ENCODE results near the gene CCDC107.

CCDC107 gene

GRCh38 chr9:35650341-35651158 lies 7.5 kb upstream of the CCDC107 start, which contains the start of gene SIT1:
TSS of gene SIT1 (minus strand) at chr9:35650931. CDS start at chr9:35650853, 78 bp downstream.
- TF ChIP-seq, protein P1, sequence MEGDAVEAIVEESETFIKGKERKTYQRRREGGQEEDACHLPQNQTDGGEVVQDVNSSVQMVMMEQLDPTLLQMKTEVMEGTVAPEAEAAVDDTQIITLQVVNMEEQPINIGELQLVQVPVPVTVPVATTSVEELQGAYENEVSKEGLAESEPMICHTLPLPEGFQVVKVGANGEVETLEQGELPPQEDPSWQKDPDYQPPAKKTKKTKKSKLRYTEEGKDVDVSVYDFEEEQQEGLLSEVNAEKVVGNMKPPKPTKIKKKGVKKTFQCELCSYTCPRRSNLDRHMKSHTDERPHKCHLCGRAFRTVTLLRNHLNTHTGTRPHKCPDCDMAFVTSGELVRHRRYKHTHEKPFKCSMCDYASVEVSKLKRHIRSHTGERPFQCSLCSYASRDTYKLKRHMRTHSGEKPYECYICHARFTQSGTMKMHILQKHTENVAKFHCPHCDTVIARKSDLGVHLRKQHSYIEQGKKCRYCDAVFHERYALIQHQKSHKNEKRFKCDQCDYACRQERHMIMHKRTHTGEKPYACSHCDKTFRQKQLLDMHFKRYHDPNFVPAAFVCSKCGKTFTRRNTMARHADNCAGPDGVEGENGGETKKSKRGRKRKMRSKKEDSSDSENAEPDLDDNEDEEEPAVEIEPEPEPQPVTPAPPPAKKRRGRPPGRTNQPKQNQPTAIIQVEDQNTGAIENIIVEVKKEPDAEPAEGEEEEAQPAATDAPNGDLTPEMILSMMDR (IDR thresholded peaks at IDR 0.05; ENCODE audit: low read length): no peak
- TF ChIP-seq EZH2 (IDR thresholded peaks at IDR 0.05; ENCODE audit: borderline replicate concordance, low read length): no peak
- H3K4me2 ChIP-seq (ENCODE audit: low read length): peak within 1 kb of the TSS; percentile 96
- H3F3A ChIP-seq (ENCODE audit: insufficient read depth, low read length): peaks cover 17% of the 10 kb centered on the region
- no peaks in the 10 kb centered on the region; the same call in 1 of the 2 replicates for H3K79me2 ChIP-seq (ENCODE audit: insufficient read depth, low read length)
- no peak within 1 kb of the TSS for H2AFZ ChIP-seq (ENCODE audit: low read length)
- no peaks in the 10 kb centered on the region for H3K9me2 ChIP-seq (ENCODE audit: low read depth, low read length)
- peak within 1 kb of the TSS; percentile 96 for H3K9ac ChIP-seq (ENCODE audit: low read length)
- H3K4me1 ChIP-seq (ENCODE audit: insufficient read depth, low read length, severe bottlenecking): peaks cover 63% of the 10 kb centered on the region
- H3K27ac ChIP-seq (ENCODE audit: low read depth, low read length, poor library complexity, severe bottlenecking): peak within 1 kb of the TSS; percentile 92
- H3K9me3 ChIP-seq (ENCODE audit: low read length): no peaks in the 10 kb centered on the region
- no peaks in the 10 kb centered on the region for H4K20me1 ChIP-seq (ENCODE audit: insufficient read depth, low read length)
- H3K27me3 ChIP-seq (ENCODE audit: insufficient read depth, low read length): no peaks in the 10 kb centered on the region
- H3K4me3 ChIP-seq (ENCODE audit: low read depth, low read length, poor library complexity, severe bottlenecking): peak within 1 kb of the TSS; percentile 86
- no peaks in the 10 kb centered on the region for H3K36me3 ChIP-seq (ENCODE audit: insufficient read depth, low read length)

GRCh38 chr9:35651956-35652828 lies 5.9 kb upstream of the CCDC107 start:
- TF ChIP-seq EZH2 (IDR thresholded peaks at IDR 0.05; ENCODE audit: borderline replicate concordance, low read length): no peak
- TF ChIP-seq, protein P1 (IDR thresholded peaks at IDR 0.05; ENCODE audit: low read length): no peak
- Histone ChIP-seq H3K9me2 (ENCODE audit: low read depth, low read length) (no peaks in the 10 kb centered on the region), H3K4me3 (ENCODE audit: low read depth, low read length, poor library complexity, severe bottlenecking) (no peak overlapping the region), H3K27ac (ENCODE audit: low read depth, low read length, poor library complexity, severe bottlenecking) (peak overlapping the region; percentile 92), H3K4me1 (ENCODE audit: insufficient read depth, low read length, severe bottlenecking) (peaks cover 55% of the 10 kb centered on the region), H3F3A (ENCODE audit: insufficient read depth, low read length) (peaks cover 15% of the 10 kb centered on the region), H3K36me3 (ENCODE audit: insufficient read depth, low read length) (no peaks in the 10 kb centered on the region), H3K27me3 (ENCODE audit: insufficient read depth, low read length) (no peaks in the 10 kb centered on the region), H3K4me2 (ENCODE audit: low read length) (no peak overlapping the region), H4K20me1 (ENCODE audit: insufficient read depth, low read length) (no peaks in the 10 kb centered on the region), H3K79me2 (ENCODE audit: insufficient read depth, low read length) (no peaks in the 10 kb centered on the region; the same call in 1 of the 2 replicates), H2AFZ (ENCODE audit: low read length) (no peak overlapping the region), H3K9me3 (ENCODE audit: low read length) (no peaks in the 10 kb centered on the region), H3K9ac (ENCODE audit: low read length) (peak overlapping the region; percentile 96; the same call in 1 of the 2 replicates)

DNA sequence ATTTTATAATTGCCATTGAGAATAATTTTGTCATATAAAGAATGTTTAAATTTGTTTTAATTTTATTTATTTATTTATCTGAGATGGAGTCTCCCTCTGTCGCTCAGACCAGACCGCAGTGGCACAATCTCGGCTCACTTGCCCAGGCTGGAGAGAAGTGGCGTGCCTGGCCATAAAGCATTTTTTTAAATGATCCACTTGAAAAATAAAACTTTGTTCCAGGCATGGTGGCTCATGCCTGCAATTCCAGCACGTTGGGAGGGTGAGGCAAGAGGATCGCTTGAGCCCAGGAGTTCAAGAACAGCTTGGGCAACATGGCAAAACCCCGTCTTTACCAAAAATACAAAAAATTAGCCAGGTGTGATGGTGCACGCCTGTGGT lies 5.3 kb upstream of the CCDC107 start:
- H2AFZ ChIP-seq (ENCODE audit: low read length): no peak overlapping the region
- no peaks in the 10 kb centered on the region for H4K20me1 ChIP-seq (ENCODE audit: insufficient read depth, low read length)
- no peak overlapping the region for H3K9ac ChIP-seq (ENCODE audit: low read length)
- no peak overlapping the region for H3K27ac ChIP-seq (ENCODE audit: low read depth, low read length, poor library complexity, severe bottlenecking)
- no peaks in the 10 kb centered on the region for H3K36me3 ChIP-seq (ENCODE audit: insufficient read depth, low read length)
- H3K4me3 ChIP-seq (ENCODE audit: low read depth, low read length, poor library complexity, severe bottlenecking): no peak overlapping the region
- H3K9me2 ChIP-seq (ENCODE audit: low read depth, low read length): no peaks in the 10 kb centered on the region
- H3K9me3 ChIP-seq (ENCODE audit: low read length): no peaks in the 10 kb centered on the region
- H3K27me3 ChIP-seq (ENCODE audit: insufficient read depth, low read length): no peaks in the 10 kb centered on the region
- H3K4me2 ChIP-seq (ENCODE audit: low read length): no peak overlapping the region
- TF ChIP-seq, protein P1 (IDR thresholded peaks at IDR 0.05; ENCODE audit: low read length): no peak
- TF ChIP-seq EZH2 (IDR thresholded peaks at IDR 0.05; ENCODE audit: borderline replicate concordance, low read length): no peak
- H3F3A ChIP-seq (ENCODE audit: insufficient read depth, low read length): peaks cover 9% of the 10 kb centered on the region
- peaks cover 55% of the 10 kb centered on the region for H3K4me1 ChIP-seq (ENCODE audit: insufficient read depth, low read length, severe bottlenecking)
- no peaks in the 10 kb centered on the region; the same call in 1 of the 2 replicates for H3K79me2 ChIP-seq (ENCODE audit: insufficient read depth, low read length)

Measured in OCI-LY1 (cell line).